Uterus (tissue), 2 donors: ENCODE results near the gene GLT8D2.
"Not testable (repeated sequence)": the region's sequence is repeated elsewhere in the genome, so short reads cannot be mapped to it uniquely, and the experiment has no call there.

Experiments
- POLR2A ChIP-seq, 2 donors: fragments of 450-650 bp; IDR thresholded peaks; one replicate each; pipeline ENCODE4 v1.6.1; 2016; ENCODE audit warnings: antibody characterized with exemption in 2 of 2, mild to moderate bottlenecking in 1 of 2, moderate library complexity in 1 of 2
- TF ChIP-seq, protein P1 (sequence below), 4 experiments: fragments of 200-600 bp in 2 of 4; fragments of 450-650 bp in 2 of 4; sonication (generic) in 2 of 4; IDR thresholded peaks; one replicate each; pipeline ENCODE4 v1.5.1; 2016 to 2019; ENCODE audit warnings: antibody characterized with exemption in 4 of 4, mild to moderate bottlenecking in 2 of 4, moderate library complexity in 1 of 4

DNA sequence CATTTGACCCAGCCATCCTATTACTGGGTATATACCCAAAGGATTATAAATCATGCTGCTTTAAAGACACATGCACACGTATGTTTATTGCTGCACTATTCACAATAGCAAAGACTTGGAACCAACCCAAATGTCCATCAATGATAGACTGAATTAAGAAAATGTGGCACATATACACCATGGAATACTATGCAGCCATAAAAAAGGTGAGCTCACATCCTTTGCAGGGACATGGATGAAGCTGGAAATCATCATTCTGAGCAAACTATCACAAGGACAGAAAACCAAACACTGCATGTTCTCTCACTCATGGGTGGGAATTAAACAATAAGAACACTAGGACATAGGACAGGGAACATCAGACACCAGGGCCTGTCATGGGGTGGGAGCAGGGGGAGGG, 10.2 kb downstream of the GLT8D2 start:
- TF ChIP-seq, protein P1, sequence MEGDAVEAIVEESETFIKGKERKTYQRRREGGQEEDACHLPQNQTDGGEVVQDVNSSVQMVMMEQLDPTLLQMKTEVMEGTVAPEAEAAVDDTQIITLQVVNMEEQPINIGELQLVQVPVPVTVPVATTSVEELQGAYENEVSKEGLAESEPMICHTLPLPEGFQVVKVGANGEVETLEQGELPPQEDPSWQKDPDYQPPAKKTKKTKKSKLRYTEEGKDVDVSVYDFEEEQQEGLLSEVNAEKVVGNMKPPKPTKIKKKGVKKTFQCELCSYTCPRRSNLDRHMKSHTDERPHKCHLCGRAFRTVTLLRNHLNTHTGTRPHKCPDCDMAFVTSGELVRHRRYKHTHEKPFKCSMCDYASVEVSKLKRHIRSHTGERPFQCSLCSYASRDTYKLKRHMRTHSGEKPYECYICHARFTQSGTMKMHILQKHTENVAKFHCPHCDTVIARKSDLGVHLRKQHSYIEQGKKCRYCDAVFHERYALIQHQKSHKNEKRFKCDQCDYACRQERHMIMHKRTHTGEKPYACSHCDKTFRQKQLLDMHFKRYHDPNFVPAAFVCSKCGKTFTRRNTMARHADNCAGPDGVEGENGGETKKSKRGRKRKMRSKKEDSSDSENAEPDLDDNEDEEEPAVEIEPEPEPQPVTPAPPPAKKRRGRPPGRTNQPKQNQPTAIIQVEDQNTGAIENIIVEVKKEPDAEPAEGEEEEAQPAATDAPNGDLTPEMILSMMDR (IDR thresholded peaks at IDR 0.05): not testable (repeated sequence)
- not testable (repeated sequence) for TF ChIP-seq POLR2A (IDR thresholded peaks at IDR 0.05)
